Activated CD4-positive, alpha-beta T cell treated with anti-CD3 and anti-CD28 coated beads, Interleukin-2, amount 50 U/mL, for 48 hours (primary cell): Measurements from ENCODE around the gene MAGI2.
"Not testable (repeated sequence)": the region's sequence is repeated elsewhere in the genome, so short reads cannot be mapped to it uniquely, and the experiment has no call there.

Experiments used
- DNase-seq, 2 experiments: peaks; one replicate each; pipeline ENCODE4 v3.0.0-alpha.2; 2020

Gene MAGI2

DNA sequence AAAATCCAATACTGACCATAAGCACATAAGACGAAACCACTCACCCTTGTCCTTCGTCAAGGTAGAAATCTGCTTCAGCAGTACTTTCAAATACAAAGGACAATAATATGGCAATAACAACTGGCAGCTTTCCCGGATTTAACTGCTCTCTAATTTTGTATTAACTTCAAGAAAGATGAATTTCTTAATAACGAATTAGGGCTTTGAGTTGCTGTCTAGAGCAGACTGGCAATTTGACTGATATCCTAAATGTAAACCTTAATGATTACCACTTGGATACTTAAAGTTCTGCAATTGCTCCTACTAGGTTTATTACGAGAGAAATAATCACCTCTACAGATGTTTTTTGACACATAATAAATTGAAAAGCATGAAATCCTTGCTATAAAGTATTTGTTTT, 418.7 kb downstream of the MAGI2 start:
- no peak for DNase-seq

DNA sequence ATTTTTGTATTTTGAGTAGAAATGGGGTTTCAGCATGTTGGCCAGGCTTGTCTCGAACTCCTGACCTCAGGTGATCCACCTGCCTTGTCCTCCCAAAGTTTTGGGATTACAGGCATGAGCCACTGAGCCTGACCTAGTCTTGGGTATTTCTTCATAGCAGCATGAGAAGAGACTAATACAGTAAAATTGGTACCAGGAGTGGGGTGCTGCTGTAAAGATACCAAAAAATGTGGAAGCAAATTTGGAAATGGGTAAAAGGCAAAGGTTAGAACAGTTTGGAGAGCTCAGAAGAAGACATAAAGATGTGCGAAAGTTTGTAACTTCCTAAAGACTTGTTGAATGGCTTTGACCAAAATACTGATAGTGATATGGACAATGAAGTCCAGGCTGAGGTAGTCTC, 433.8 kb downstream of the MAGI2 start:
- DNase-seq: not testable (repeated sequence)

DNA sequence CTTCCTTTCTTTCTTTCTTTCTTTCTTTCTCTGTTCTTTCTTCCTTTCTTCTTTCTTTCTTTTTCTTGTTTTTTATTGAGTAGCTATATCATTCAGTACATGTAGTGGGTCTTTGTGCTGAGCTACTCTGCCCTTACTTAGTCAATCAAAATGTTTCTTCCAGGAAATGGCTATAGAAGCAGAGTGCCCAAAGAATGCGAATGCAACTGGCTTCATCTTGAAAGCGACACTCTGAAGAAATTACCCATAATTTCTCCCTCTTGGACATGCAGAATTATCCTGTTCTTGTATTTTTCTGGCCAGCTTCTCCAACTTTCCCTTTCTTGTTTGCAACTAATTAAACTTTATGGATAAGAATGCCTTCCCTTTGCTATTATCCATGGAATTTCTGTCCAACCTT, 441.5 kb downstream of the MAGI2 start:
- no peak for DNase-seq

DNA sequence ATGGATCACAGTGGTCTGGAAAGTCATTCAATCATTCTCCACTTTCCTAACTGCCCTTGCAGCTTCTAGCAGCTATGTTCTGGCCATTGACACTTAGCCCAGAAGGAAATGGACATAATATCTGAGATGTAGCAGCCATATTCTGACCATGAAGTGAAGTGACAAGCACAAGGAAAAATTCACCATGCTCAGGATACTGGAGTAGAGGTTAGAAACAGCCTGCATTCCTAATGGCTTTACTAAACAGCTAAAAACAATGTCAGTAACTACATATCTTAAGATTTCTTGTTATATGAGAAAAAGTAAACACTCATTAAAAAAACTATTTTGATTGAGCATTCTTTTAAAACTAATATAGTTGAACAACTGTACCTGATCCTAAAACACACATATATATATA, 443.8 kb downstream of the MAGI2 start:
- DNase-seq: no peak

DNA sequence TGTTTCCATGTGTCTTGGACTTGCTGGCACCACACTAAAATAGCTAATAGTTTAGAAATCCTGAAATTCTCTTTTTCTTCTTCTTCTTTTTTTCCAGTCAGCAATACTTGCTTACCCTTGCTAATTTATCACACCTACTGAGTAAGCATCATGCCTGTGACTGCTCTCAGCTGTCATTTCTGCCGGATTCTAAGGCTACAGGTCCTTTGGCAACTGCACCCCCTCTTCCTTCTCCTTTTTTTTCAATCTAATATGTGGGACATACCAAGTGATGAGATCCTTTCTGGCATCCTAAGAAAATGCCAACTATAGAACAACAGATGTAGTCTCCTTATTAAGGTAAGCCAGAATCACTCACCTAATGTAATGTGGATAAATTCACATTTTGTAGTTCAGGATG, 444.7 kb downstream of the MAGI2 start:
- DNase-seq: no peak

DNA sequence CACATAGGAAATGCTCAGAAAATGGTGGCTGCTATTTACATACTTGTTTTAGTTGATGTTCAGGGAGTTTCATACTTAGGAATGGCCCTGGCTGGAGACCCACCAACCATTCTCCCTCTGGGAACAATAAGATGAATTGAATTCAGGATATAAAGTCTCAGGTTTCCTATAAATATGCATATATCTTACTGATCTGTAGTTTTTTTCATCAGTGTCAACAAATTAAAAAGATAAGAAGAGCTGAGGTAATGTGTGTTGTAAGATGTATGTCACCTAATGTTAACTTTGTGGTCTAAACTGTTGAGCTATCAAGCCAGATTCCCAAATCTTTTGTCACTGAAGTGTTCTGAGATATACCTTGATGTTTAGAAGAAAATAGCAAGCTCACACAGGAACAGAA, 457.5 kb downstream of the MAGI2 start:
- DNase-seq: no peak

DNA sequence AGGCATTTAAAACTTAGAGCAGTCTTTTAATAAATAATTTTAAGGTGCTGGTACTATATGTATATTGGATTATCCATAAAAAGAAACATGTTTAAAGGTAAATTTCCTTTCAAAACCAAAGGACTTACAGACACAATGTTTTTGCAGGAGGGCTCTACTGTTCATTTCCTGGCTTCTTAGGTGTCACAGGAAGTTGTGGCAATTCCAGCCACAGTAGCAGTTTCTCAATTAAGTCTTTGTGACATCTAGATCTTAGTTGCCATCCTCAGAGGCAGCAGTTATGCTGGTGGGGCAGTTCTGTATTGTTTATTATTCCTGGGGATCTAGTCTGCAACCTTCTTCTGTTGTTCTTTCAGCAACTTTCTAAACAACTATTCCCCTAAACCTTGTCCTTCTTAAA, 460.1 kb downstream of the MAGI2 start:
- DNase-seq: no peak

DNA sequence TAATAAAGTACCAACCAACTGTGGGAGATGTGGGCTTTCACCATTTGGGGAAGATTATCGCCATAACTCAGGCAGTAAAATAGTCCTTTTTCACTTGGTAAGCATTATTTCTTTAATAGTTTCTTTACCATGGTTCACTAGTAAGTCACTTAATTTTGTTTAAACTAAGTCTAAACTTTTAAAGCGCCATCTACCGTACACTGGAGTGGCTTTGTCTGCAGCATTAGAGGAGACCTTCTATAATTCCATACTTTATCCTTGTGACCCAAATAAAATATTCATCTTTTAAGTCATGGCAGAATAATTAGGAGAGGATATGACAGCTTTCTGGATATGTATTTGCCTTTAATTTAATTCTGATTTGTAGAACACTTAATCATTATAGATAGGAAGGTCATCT, 468.0 kb downstream of the MAGI2 start:
- DNase-seq: no peak

DNA sequence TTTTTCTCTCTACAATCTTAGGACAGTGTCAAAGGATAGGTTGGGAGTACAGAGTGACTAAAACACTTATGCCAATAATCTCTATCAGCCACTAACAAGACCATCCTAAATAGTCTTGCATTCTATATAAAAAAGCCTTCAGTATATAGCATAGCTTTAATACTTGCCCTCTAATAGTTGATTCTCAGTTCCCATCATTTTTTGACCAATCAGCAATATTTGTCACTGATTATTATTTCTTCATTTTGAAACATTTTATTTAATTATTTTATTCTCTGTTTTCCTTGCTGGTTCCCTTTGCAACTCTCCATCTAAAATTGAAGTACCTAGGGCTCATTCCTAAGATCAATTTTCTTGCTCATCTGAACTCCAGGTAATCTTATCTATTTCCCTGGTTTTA, 470.0 kb downstream of the MAGI2 start:
- DNase-seq: no peak

DNA sequence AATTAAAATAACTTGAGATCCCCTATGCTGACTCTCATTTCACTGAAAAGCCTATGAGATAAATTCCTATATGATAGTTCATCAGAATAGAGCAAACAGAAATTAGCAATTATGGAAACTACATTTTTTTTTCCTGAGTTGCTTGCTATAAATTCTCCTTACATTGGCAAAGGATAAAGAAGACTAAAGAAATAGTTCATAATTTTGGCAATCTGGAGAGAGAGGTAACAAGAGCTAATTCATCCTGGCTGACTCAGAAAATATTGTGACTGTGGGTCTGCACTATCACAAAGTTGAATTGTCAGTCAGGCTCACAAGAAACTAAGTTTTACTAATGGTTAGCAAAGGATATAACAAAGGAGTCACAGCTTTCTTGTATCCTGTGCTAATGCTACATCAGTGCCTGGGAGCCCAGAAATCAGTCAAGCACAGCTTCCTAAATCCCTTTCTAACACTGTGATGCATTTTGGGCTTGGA, 483.0 kb downstream of the MAGI2 start:
- DNase-seq: no peak

DNA sequence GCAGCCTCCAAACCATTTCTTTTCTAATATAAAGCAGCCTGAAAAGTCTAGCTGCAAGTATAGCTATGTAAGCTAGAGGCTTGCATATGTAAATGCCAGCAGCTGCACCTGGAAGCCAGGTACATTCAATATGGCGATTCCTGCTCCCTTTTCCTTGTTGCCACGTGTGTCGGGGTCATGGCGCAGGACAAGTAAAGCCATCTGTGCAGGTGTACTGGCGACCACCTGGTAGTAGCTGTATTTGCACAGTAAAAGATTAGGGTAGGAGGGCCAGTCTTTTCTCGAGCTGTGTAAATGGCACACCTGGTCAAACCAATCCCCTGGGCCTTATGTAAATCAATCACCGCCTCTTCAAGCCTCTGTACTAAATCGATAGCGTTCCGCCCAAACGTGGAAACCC, 484.5 kb downstream of the MAGI2 start:
- no peak for DNase-seq

DNA sequence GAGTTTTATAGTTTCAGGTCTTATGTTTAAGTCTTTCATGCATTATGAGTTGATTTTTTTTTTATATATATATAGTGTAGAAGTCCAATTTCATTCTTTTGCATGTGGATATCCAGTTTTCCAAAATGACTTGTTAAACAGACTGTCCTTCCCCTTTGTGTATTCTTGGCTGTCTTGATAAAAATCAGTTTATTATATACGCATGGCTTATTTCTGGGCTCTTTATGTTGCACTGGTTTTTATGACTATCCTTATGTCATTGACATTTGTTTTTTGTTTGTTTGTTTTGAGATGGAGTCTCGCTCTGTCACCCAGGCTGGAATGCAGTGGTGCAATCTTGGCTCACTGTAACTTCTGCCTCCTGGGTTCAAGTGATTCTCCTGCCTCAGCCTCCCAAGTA, 485.9 kb downstream of the MAGI2 start:
- DNase-seq: not testable (repeated sequence)

DNA sequence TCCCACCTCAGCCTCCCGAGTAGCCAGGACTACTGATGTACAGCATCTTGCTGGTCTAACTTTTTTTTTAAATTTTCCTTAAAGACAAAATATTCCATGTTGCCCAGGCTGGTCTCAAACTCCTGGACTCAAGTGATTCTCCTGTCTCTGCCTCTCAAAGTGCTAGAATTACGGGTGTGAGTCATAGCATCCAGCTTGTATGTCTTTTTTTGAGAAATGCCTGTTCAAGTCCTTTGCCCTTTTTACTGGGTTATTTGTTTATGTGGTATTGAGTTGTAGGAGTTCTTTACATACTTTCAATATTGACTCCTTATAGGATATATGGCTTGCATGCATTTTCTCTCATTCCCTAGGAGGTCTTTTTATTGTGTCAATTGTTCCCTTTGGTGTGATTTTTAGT, 486.4 kb downstream of the MAGI2 start:
- DNase-seq: no peak

DNA sequence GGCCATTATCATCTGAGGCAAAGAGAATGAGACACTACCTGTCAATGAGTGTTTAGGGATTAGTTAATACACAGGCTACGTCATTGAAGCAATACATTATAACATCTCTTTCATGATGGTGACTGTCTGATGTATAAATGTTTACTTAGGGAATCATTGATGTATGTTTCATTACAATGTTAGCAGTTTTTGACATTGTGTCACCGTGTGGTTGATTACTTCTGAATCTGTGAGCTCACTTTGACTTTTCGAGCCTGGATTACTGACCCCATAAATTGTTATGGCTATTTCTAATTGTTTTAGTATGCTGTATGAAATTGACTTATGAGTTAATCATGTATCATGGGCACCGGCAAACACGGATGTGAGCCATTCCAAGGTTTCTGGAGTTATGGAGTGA, 494.0 kb downstream of the MAGI2 start:
- DNase-seq: no peak

DNA sequence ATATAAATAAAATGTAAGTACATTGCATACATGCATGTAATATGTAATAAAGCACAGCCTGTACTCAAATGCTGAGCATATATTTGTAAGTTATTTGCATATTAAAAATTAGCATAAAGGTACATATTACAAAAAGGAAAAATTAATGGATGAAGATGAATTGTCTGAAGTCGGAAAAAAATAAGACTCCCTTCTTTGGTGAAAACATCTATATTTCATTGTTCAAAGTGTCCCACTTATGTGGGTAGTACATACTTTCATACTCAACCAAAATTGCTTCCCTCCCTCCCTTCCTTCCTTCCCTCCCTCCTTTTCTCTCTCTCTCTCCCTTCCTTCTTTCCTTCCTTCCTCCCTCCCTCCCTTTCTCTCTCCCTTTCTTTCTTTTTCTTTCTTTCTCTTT, 498.1 kb downstream of the MAGI2 start:
- no peak for DNase-seq

DNA sequence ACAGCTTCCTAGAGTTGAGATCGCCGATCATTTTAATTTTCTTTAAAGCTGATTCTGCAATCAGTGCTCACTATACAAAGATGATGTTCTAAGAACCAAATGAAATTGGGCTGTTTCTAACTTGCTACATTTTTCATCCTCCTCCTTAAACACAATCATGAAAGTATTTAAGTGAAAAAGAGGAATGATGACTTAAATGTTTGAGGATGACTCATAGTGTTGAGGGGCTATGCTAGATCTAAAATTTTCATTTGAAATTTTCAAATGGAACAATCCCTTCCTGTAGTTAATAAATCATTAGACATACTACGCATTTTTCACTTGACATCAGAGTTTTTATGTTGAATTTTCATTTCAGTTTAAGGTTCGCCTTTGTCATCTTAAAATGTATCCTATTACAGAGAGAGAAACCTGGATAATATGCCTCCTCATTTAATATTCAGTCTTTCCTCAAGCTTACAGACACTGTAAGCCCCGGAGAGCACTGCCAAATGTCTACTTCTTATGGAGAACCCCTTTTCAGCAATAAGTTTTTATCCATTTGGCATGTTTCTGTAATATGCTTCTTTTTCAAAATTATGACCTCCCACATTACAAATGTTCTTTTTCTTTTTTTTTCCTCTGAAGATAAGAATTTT, 499.6 kb downstream of the MAGI2 start:
- DNase-seq: no peak

DNA sequence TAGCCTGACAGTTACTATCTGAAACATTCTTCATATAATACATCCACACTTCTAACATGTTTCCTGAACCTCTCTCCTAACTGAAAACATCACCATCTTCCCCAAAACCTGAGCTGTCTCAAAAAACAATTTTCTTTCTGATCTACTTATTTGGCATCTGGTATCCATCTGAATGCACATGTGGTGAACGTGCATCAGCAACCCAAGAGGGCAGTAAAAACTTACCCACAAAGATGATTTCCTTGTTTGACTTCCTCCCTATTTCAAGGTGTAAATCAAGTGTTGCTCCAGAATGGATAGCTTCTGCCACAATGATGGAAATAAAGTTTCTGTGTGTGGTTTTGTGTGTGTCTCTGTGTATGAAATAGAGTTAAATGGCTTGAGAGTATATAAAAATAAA, 500.4 kb downstream of the MAGI2 start:
- DNase-seq: no peak

DNA sequence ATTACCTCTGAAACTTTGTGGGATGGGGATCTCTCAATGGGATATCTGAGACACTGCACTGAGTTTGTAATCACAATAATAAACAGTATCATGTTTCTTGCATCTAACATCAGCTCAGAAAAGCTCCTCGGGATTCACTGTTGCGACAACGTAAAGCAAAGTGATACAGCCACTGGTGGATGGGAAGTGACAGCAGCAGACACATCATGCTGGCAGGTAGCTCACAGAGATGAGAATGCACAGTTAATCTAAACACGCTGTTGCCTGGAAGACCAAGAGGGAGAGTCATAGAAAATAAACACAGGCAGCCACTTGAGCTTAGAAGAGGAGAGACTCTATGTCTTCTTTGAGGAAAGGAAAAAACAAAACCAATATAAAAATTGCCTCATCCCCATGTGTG, 513.8 kb downstream of the MAGI2 start:
- DNase-seq: no peak

DNA sequence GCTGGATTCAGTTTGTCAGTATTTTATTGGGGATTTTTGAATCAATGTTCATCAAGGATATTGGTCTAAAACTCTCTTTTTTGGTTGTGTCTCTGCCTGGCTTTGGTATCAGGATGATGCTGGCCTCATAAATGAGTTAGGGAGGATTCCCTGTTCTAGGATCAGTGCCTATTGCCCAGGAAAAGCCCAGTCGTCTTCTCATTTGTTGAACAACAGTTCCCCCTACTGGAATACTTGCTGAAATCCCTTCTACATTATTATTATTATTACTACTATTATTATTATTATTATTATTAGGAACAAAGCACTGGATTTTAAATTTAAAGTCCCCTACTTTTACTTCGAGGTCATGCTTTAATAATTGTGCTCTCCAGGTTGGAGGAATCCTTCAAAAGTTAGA, 528.9 kb downstream of the MAGI2 start:
- no peak for DNase-seq

DNA sequence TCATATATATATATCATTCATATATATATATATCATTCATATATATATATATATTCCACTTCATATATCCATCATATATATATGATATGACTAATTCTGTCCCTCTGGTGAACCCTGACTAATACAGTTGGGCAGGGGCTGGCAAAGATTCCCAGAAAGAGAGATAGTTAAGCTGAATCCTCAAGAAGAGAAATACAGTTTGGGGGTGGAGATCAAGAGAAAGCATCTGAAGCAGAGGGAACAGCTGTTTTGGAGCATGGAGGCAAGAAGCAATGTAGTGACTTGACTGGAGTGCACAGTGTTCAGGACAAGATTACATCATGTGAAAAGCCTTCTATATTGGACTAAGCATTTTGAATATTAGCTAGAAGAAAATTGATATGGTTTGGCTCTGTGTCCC, 540.7 kb downstream of the MAGI2 start:
- no peak for DNase-seq

DNA sequence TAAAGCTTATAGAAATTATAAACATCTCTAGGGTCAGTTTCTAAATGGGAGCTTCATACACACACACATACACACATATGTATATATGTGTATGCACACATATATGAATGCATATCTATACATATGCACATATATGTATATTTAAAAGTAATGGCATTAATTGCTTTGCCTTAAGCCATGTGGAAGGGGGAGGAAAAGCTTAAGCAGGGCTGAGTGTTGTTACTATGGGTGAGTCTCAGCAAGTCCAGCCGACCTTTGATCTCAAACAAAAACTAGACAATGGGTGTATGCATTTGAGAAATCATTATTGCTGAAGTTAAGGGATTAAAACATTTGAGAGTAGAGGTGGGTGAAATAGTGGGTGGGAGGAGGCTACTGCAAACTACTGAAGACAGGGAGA, 546.7 kb downstream of the MAGI2 start:
- DNase-seq: no peak

DNA sequence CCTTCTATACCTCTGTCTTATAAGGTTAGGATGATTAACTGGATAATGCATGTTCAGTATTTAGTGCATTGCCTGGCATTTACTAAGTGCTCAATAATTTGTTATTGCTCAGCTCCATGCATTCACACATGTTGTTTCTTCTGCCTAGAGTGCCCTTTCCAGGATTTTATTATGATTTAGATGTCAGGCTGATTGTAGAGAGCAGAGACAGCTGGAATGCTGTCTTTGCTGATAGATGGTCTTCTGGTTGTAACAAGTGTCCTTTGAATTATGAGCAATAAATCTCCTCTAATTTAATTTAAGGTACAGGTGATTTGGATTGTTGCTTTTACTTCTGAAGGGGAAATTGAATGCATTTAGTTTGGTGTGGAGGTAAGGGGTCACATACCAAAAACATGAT, 548.0 kb downstream of the MAGI2 start:
- no peak for DNase-seq

DNA sequence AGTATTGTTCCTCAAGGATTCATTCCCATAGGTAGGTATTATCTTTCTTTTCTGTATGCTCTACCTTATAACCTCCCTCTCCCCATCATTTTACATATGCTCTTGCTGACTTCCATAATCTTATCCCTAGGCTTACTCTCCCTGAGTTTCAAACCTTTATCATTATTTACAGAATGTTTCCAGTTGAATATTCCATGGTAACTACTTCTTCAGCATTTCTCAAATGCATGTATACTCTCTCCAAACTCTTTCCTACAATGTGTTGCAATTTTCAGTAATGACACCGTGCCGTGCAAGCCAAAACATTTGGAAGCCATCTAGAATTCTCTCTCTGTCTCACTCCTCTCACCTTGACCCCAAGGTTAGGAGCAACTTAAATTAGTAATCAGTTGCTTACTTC, 548.5 kb downstream of the MAGI2 start:
- DNase-seq: no peak

DNA sequence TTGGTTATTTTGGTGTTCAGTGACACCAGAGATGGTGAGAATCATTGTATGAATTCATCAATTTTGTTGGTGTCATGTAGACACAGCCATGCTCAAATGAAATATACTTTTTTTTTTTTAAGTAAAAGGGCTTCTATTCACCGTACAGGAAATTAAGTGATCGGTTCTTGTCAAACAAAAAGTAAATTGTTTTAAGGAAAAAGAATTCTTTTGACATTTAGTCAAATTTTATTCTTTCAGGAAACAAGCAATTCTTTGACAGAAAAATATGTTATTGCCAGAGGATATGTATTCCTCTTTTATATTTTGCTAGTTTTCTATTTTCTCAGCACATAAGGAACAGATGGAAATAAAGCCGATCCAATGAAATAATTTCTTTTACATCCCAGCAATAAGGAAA, 551.9 kb downstream of the MAGI2 start:
- DNase-seq: no peak

DNA sequence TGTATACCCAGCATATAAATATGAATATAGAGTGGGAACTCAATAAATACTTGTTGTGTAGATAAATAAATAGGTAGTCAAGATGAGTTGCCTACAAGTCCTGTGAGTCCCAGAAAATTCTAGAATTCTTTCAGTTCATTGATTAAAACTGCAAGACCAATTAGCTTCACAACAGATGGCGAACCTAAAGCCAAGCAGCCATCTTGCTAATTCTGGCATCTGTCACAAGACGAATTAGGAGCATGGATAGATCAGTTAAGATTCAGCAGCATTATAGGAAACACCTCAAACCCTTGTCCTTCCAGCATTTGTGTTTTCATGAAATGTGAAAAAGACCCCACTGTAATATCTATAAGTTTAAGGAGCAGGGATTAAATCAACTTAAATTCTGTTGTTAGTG, 552.7 kb downstream of the MAGI2 start:
- no peak for DNase-seq

DNA sequence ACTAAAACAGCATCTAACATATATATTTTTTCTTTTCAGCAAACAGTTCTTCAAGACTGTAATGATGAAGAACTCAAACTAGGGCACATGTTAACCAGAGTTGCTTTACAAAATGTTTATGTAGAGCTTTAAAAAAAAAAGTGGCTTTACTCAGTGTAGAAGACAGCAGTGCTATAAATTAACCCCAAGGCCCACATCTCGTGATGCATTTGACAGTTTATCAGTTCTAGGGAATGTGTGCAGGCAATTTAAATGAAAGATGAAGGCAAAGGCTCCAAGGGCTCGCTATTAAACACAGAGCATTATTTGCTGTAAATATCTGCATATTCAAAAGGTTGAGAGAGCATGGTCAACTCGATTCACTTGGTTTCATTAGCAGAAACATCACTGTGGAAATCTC, 558.1 kb downstream of the MAGI2 start:
- DNase-seq: no peak
